Epidermal melanocyte (primary cell): Measurements from ENCODE around the gene IYD.
"Not testable (repeated sequence)": the region's sequence is repeated elsewhere in the genome, so short reads cannot be mapped to it uniquely, and the experiment has no call there.

ENCODE experiments used
- DNase-seq: peaks from one replicate; pipeline ENCODE4 v3.0.0; 2011; ENCODE audit warnings: low spot score; ENCODE audit not compliant: insufficient read length

The IYD gene

GRCh38 chr6:150430815-150431214, 62.0 kb downstream of the IYD start:
- DNase-seq, result no peak

GRCh38 chr6:150435360-150435759, 66.5 kb downstream of the IYD start:
- no peak for DNase-seq

- no peak for DNase-seq
Measured at GRCh38 chr6:150435832-150436231, 67.0 kb downstream of the IYD start.

- DNase-seq, result no peak
Measured at GRCh38 chr6:150439373-150439772, 70.6 kb downstream of the IYD start.

GRCh38 chr6:150443621-150444020, 74.8 kb downstream of the IYD start:
- DNase-seq, result peak; percentile 34

GRCh38 chr6:150444308-150444707, 75.5 kb downstream of the IYD start:
- no peak for DNase-seq

GRCh38 chr6:150445486-150445885, 76.7 kb downstream of the IYD start:
- no peak for DNase-seq

- DNase-seq, result no peak
Measured at GRCh38 chr6:150448221-150448620, 79.4 kb downstream of the IYD start.

GRCh38 chr6:150449055-150449454, 80.2 kb downstream of the IYD start:
- DNase-seq, result not testable (repeated sequence)

- no peak for DNase-seq
Measured at GRCh38 chr6:150450918-150451317, 82.1 kb downstream of the IYD start.

GRCh38 chr6:150451807-150452427, 83.1 kb downstream of the IYD start:
- DNase-seq, result no peak

GRCh38 chr6:150452428-150453243, 83.8 kb downstream of the IYD start:
- no peak for DNase-seq

- DNase-seq, result no peak
Measured at GRCh38 chr6:150453357-150453756, 84.5 kb downstream of the IYD start.
